ENCODE data around the gene HSDL2. TPM values are rescaled to one million over a fixed set of nuclear protein-coding genes. Genes with fewer than 3 reads are reported as not detected.

HSDL2 gene
- total and polyA plus RNA-seq, 2 of the 4 experiments (the other 2 are of a cell fraction) = 17.7 to 65.8 TPM

- CTCF ChIA-PET = no interaction called here
- H4K91ac ChIP-seq (ENCODE audit: insufficient read depth, low read depth, low read length) = no peak overlapping the region
- dilution Hi-C loops (cut with HindIII; ENCODE audit: low sequenced_read_pairs, unreplicated experiment) (no loop called here), in situ Hi-C loops (cut with MboI; ENCODE audit: low sequenced_read_pairs) (no loop called here), intact Hi-C loops (cut with micrococcal nuclease) (no loop called here)
- H2BK20ac ChIP-seq (ENCODE audit: low read depth, low read length) = no peak overlapping the region
- no peak overlapping the region for H3K4me2 ChIP-seq (ENCODE audit: low read depth, low read length)
- H2BK120ac ChIP-seq (ENCODE audit: low read depth, low read length) = no peak overlapping the region
- 100% methylated on average over 1 of the region's 5 CpGs; no CpG with 5 or more reads in 1 of the 2 experiments for WGBS, 2 experiments (ENCODE audit: extremely low coverage in 2 of 2, insufficient read length in 1 of 2)
- no peak overlapping the region for H2BK15ac ChIP-seq (ENCODE audit: low read depth, low read length)
- H3K56ac ChIP-seq (ENCODE audit: extremely low read depth, insufficient read depth, low read length) = no peak overlapping the region
- no peaks in the 10 kb centered on the region for H3K9me3 ChIP-seq (ENCODE audit: control insufficient read depth, insufficient read depth, low read length)
- 0 out of 4 replicates have a peak, but pooled peaks cover 0 to 5% of the 10 kb centered on the region in 2 experiments for H3K79me1 ChIP-seq (ENCODE audit: low read depth in 1 of 2, low read length in 2 of 2)
- H2AFZ ChIP-seq (replicated peaks; ENCODE audit: low read length, poor library complexity) = no peak overlapping the region
- no peak overlapping the region for H3K9ac ChIP-seq (ENCODE audit: low read depth, low read length)
- no TSS peak for BruUV-seq (replicated peaks)
- H3K4me1 ChIP-seq (ENCODE audit: control insufficient read depth, insufficient read depth, low read length) = peaks cover 4% of the 10 kb centered on the region
- no peak overlapping the region for H2AK5ac ChIP-seq (ENCODE audit: low read depth, low read length)
- no peak overlapping the region for H3K18ac ChIP-seq (ENCODE audit: low read depth, low read length)
- H3K36me3 ChIP-seq (ENCODE audit: control insufficient read depth, insufficient read depth, low read length) = peaks cover 9% of the 10 kb centered on the region
- ATAC-seq (ENCODE audit: low read depth) = no peak
- DNase-seq = peak; percentile 48
- no peak overlapping the region for H4K5ac ChIP-seq (ENCODE audit: low read depth, low read length)
- no peak overlapping the region for H3K4me3 ChIP-seq (ENCODE audit: insufficient read depth, low read depth, low read length)
- no peak overlapping the region for H2BK5ac ChIP-seq (ENCODE audit: low read depth, low read length, poor library complexity, severe bottlenecking)
- H4K20me1 ChIP-seq (ENCODE audit: insufficient read depth, low read length) = no peaks in the 10 kb centered on the region
- no peak overlapping the region for H4K8ac ChIP-seq (ENCODE audit: low read depth in 2 of 2, low read length in 2 of 2)
- POLR2A ChIA-PET (ENCODE audit: unreplicated experiment) = no interaction called here
- no peak overlapping the region for H3K14ac ChIP-seq (replicated peaks; ENCODE audit: low read depth, low read length)
- no peak overlapping the region for H3K23ac ChIP-seq (ENCODE audit: low read depth, low read length)
- H2AK9ac ChIP-seq (replicated peaks; ENCODE audit: low read depth, low read length, poor library complexity) = no peak overlapping the region
- no peak overlapping the region for H3K27ac ChIP-seq (ENCODE audit: insufficient read depth, low read length)
- peaks cover 8% of the 10 kb centered on the region for H3K9me1 ChIP-seq (ENCODE audit: insufficient read depth, low read length)
- no peak overlapping the region for H3K4ac ChIP-seq (ENCODE audit: low read depth, low read length)
- TF ChIP-seq BHLHE40 (IDR thresholded peaks at IDR 0.05; ENCODE audit: low read depth, low read length) (no peak), NFE2L2 (IDR thresholded peaks at IDR 0.05; ENCODE audit: low read depth, low read length) (no peak), CTCF (conservative IDR thresholded peaks at IDR 0.05; ENCODE audit: low read depth, low read length) (no peak), RAD21 (IDR thresholded peaks at IDR 0.05; ENCODE audit: low read length) (no peak), ELK1 (IDR thresholded peaks at IDR 0.05; ENCODE audit: borderline replicate concordance, low read depth, low read length) (no peak), MXI1 (IDR thresholded peaks at IDR 0.05; ENCODE audit: borderline replicate concordance, low read depth, low read length) (no peak), MAZ (IDR thresholded peaks at IDR 0.05; ENCODE audit: borderline replicate concordance, low read depth, low read length) (no peak), CEBPB (IDR thresholded peaks at IDR 0.05; ENCODE audit: low read depth, low read length) (no peak), USF2 (IDR thresholded peaks at IDR 0.05; ENCODE audit: low read depth, low read length) (no peak), SMC3 (IDR thresholded peaks at IDR 0.05; ENCODE audit: low read depth, low read length) (no peak), MAFK (IDR thresholded peaks at IDR 0.05; ENCODE audit: low read depth, low read length) (no peak), RCOR1 (IDR thresholded peaks at IDR 0.05; ENCODE audit: insufficient replicate concordance, low read length) (no peak), FOS (IDR thresholded peaks at IDR 0.05; ENCODE audit: low read depth, low read length) (no peak), CHD1 (IDR thresholded peaks at IDR 0.05; ENCODE audit: low read depth, low read length) (no peak), POLR2A (IDR thresholded peaks at IDR 0.05; ENCODE audit: low read depth, low read length) (no peak), RFX5 (IDR thresholded peaks at IDR 0.05; ENCODE audit: low read depth, low read length) (no peak)
- H3K27me3 ChIP-seq (ENCODE audit: control insufficient read depth, insufficient read depth, low read length) = no peaks in the 10 kb centered on the region
Measured at GRCh38 chr9:112421771-112422222, 41.9 kb downstream of the HSDL2 start.
